ENCODE data around the gene EHBP1L1. TPM values are rescaled to one million over a fixed set of nuclear protein-coding genes. Genes with fewer than 3 reads are reported as not detected.

EHBP1L1 gene
- 12.8 and 15.3 TPM in 2 replicates for total RNA-seq (2014; rRNA removed; shearing (Covaris generic))
- polyA plus RNA-seq (2014; cell fraction: nucleus; rRNA removed) = 24.4 and 30.5 TPM in 2 replicates

- peak; percentile 43 for DNase-seq (ENCODE audit: extremely low read depth, low read depth)
Observed at GRCh38 chr11:65575568-65576231, at the start of gene EHBP1L1. Gene EHBP1L1, plus strand, starts transcription at chr11:65576053. Its CDS starts 250 bp downstream, at chr11:65576303.

GRCh38 chr11:65526744-65527143, 49.1 kb upstream of the EHBP1L1 start:
- DNase-seq (ENCODE audit: extremely low read depth, low read depth) = no peak

GRCh38 chr11:65528819-65529350, 47.0 kb upstream of the EHBP1L1 start:
- DNase-seq (ENCODE audit: extremely low read depth, low read depth) = no peak

GRCh38 chr11:65529475-65530156, 46.2 kb upstream of the EHBP1L1 start:
- DNase-seq (ENCODE audit: extremely low read depth, low read depth) = no peak

GRCh38 chr11:65530157-65530496, 45.7 kb upstream of the EHBP1L1 start:
- no peak for DNase-seq (ENCODE audit: extremely low read depth, low read depth)

- DNase-seq (ENCODE audit: extremely low read depth, low read depth) = no peak
Observed at GRCh38 chr11:65532388-65533064, 43.3 kb upstream of the EHBP1L1 start.

GRCh38 chr11:65535102-65535501, 40.8 kb upstream of the EHBP1L1 start:
- DNase-seq (ENCODE audit: extremely low read depth, low read depth) = no peak

- no peak for DNase-seq (ENCODE audit: extremely low read depth, low read depth)
Observed at GRCh38 chr11:65536412-65537295, 39.2 kb upstream of the EHBP1L1 start.

GRCh38 chr11:65537296-65537597, 38.6 kb upstream of the EHBP1L1 start:
- DNase-seq (ENCODE audit: extremely low read depth, low read depth) = no peak

- DNase-seq (ENCODE audit: extremely low read depth, low read depth) = no peak
Observed at GRCh38 chr11:65537620-65538231, 38.1 kb upstream of the EHBP1L1 start.

GRCh38 chr11:65538232-65538914, 37.5 kb upstream of the EHBP1L1 start:
- DNase-seq (ENCODE audit: extremely low read depth, low read depth) = no peak

GRCh38 chr11:65538915-65539743, 36.7 kb upstream of the EHBP1L1 start:
- DNase-seq (ENCODE audit: extremely low read depth, low read depth) = no peak

GRCh38 chr11:65539744-65540289, 36.0 kb upstream of the EHBP1L1 start:
- DNase-seq (ENCODE audit: extremely low read depth, low read depth) = no peak

GRCh38 chr11:65540290-65541092, 35.4 kb upstream of the EHBP1L1 start:
- DNase-seq (ENCODE audit: extremely low read depth, low read depth) = peak; percentile 79

- DNase-seq (ENCODE audit: extremely low read depth, low read depth) = no peak
Observed at GRCh38 chr11:65541093-65541982, 34.5 kb upstream of the EHBP1L1 start.

- DNase-seq (ENCODE audit: extremely low read depth, low read depth) = no peak
Observed at GRCh38 chr11:65542738-65543390, 33.0 kb upstream of the EHBP1L1 start.
